Stimulated activated CD8-positive, alpha-beta memory T cell treated with anti-CD3 and anti-CD28 coated beads, Interleukin-4, amount 100 ng/mL, for 1 hour (primary cell): ENCODE results near the gene CDK5RAP3.
A peak's percentile ranks its signal among the peaks of the same experiment; 100 is the strongest.
"Not testable (repeated sequence)": the region's sequence is repeated elsewhere in the genome, so short reads cannot be mapped to it uniquely, and the experiment has no call there.

Source experiments
- DNase-seq, 2 donors: peaks; one replicate each; pipeline ENCODE4 v3.0.0-alpha.2; 2020; ENCODE audit warnings: low read depth in 2 of 2, low spot score in 1 of 2

The CDK5RAP3 gene, protein sequence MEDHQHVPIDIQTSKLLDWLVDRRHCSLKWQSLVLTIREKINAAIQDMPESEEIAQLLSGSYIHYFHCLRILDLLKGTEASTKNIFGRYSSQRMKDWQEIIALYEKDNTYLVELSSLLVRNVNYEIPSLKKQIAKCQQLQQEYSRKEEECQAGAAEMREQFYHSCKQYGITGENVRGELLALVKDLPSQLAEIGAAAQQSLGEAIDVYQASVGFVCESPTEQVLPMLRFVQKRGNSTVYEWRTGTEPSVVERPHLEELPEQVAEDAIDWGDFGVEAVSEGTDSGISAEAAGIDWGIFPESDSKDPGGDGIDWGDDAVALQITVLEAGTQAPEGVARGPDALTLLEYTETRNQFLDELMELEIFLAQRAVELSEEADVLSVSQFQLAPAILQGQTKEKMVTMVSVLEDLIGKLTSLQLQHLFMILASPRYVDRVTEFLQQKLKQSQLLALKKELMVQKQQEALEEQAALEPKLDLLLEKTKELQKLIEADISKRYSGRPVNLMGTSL

DNA sequence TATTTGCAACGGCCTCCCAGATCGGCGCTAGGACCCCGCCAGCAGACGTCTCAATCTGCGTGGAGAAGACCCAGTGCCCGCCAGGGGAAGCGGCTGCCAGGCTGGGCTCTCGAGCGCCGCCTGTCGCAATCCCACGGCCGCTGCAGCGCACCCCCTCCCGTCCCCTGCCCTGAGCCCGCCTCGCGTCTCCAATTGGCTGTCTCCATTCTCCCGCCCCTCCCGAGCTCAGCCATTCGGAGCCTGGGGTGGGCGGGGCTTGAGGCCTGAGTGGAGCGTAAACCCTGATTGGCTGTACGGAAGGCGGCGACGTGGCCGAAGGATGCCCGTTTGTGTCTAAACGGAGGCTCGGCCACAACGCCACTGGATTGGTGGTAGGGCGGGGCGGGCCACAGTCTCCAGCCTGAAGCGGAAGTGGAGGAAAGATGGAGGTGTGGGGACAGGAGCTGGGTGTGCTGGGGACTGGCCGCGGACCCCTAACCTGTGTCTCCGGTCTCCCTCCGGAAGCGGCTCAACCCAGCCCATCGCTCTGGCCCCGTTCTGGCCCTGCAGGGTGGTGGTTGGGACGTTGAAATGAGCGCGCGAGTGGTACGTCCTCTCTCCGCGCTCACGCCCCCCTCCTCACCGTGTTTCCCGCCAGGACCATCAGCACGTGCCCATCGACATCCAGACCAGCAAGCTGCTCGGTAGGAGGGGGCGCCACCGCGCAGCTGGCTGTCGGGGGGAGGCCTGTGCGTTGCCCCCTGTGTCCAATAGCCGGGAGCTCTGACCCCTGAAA is at the start of gene CDK5RAP3:
TSS of gene CDK5RAP3 (plus strand) at position 389 of the 775 bp plus-strand sequence. CDS start at position 423, 34 bp downstream.
- DNase-seq, result peak; percentile 96 to 98

DNA sequence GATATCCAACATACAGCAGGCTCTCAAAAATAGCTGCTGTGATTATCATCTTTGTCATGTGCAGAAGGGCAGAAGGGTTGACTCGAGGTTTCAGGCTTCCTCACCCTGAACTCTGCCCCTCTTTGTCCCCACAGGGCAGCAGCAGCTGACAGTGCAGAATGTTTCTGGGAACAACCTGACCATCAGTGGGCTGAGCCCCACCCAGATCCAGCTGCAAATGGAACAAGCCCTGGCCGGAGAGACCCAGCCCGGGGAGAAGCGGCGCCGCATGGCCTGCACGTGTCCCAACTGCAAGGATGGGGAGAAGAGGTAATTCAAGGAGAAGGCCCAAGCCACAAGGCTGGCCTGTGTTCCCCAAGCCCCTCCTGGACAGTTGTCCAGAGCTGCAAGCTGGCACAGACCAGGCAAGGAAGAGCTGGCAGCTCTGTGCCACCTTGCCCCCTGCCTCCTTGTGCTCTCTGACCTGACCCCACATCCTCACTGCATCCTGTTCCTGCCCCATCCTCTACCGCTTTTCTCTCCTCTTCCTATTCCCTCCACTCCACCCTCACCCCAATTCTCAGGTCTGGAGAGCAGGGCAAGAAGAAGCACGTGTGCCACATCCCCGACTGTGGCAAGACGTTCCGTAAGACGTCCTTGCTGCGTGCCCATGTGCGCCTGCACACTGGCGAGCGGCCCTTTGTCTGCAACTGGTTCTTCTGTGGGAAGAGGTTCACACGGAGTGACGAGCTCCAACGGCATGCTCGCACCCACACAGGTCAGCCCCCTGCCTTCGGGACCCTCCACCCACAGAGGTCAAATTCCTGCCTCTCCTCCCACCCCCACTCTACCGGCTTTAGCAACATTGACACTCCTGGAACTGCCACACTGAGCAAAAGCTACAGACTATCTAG is 45.9 kb upstream of the CDK5RAP3 start:
- no peak for DNase-seq

DNA sequence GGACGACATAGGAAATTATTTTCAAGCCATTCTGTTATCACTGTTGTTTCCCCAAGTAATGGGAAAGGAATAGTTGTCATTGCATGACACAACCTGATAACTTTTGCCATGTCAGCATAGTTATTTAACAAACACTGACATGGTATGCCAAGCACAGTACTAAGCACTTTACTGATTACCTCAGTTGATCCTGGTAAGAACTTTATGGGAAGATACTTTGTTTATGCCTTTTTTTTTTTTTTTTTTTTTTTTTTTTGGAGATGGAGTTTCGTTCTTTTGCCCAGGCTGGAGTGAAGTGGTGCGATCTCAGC is 45.3 kb upstream of the CDK5RAP3 start:
- no peak for DNase-seq

DNA sequence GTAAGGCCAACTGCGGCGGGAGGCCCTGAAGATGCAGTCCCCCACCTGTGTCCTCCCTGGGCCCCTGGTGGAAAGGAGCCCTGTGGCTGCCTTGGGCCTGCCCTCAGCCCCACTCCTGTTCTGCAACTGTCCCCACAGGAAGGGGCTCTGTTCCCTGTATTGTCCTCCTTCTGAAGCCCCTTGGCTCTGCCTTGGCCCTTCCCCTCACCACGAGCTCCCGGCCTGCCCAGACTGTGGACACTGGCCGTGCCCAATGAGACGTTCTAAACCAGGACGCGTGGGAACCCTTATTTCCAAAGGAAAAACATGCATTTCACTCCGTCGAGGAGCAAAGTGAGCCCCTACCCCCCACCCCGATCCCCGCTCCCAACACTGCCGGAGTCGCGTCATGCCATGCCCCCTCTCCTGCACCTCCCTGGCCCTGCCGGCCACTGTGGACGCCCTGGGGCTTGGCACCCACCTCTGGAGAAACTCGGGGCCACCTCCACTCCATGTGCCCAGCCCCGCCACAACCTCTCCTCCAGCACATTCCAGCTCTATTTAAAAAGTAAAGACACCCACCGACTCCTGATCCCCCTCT is 43.0 kb upstream of the CDK5RAP3 start:
- no peak for DNase-seq

DNA sequence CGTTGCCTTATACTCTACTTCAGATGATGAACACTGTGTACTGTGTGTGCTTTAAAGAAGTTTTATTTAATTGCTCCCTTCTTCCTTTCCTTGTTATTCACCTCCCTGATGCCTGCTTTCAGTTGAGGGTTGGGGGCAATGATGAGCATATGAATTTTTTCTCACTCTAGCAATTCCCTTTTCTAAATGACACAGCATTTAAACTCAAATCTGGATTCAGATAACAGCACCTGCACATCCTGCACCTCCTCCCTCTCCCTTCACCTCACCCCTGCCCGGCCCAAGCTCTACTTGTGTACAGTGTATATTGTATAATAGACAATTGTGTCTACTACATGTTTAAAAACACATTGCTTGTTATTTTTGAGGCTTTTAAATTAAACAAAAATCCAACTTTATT is 42.5 kb upstream of the CDK5RAP3 start:
- no peak for DNase-seq

DNA sequence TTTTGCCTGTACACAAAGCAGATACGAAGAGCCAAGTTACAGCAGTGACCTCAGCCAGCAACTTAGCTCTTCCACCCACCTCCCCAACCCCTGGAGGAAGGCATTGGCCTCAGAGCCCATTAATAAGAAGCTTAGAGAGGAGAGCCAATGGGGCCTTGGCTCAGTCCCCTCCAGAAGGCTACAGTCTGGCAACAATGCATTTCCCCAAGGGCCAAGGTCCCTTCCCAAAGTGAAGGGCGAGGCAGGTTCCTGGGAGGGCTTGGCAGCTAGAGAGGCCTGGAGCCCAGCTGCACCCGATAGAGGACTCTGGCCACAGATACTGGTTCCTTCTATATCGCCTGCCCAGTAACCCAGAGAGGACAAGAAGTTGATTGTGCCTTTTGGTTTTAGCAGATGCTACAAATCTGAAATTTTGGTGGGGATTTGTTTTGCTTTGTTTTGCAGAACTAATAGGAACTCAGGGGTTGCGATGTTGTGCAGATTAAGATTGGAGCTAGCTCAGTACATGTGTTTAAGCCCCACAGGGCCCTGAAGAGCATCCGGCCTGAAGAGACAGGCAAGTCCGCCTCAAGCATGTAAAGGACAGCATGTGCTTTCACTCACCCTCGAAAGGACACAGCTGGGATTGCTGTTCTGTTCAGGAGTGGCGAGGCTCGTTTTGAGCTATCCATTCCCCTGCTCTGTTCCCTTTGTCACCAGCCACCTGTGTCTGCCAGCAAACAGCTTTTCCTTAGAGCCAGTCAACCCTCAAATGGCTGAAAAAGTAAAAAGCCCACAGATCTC is 41.5 kb upstream of the CDK5RAP3 start:
- DNase-seq, result no peak

DNA sequence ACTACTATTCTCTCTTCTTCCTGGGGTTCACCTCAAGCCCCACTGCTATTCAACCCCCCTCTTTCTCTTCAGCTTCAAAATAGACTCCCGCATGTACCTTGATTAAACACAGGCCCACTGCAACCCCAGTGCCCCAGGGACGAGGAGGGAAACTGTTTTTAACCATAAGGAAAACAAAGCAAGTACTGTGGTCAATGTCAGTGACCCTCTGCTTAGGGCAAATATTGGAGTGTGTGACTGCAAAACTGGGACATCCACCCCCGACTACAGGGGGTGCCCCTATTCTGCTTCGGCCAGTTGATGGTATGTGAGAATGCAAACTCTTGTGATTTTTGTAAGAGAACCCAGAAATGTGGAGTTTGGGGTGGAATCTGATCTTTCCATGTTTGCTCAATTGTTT is 39.1 kb upstream of the CDK5RAP3 start:
- no peak for DNase-seq

DNA sequence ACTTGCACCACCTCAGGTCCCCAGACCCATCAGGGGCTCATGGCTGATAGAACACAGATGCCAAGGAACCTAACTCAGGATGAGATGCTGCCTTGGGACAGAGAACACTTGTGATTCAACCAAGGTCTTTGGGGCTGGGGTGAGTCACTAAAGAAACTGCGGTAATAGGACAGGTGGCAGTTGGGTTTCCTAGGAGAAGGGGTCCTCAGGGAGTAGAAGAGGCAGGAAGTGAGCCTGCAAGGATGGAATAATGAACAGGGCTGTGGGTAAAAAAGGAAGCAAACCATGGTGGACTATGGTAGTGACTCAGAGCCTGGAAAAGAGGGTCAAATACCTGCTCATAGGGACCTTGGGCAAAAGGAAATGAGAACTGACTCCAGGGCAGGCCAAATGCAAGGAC is 36.1 kb upstream of the CDK5RAP3 start:
- DNase-seq, result no peak

DNA sequence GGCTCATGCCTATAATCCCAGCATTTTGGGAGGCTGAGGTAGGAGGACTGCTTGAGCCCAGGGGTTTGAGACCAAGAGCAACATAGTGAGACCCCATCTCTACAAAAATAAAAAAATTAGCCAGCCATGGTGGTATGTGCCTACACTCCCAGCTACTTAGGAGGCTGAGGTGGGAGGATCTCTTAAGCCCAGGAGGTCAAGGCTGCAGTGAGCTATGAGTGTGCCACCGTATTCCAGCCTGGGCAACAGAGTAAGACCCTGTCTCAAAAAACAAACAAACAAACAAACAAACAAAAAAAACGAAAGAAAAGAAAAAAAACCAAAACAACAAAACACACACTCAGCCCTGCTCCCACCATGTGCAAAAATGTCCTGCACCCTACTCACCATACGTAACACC is 35.4 kb upstream of the CDK5RAP3 start:
- DNase-seq, result not testable (repeated sequence)

DNA sequence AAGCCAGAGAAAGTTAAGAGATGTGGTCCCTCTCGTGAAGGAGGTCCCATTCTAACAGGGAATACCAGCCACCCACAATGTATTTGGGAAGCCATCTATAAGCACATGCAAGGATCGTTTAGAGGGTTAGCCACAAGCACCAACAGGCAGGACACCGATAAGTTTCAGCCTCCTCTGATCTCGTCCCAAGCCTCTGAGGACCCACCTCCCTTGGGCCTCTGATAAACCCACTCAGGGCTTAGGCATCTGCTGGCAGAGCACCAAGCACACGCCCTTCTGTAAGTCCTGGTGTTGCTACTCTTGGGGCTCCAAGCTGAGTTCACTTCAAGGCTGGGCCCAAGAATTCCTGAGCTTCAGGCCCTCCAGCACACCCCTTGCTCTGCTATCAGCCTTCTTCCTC is 35.0 kb upstream of the CDK5RAP3 start:
- DNase-seq, result no peak

DNA sequence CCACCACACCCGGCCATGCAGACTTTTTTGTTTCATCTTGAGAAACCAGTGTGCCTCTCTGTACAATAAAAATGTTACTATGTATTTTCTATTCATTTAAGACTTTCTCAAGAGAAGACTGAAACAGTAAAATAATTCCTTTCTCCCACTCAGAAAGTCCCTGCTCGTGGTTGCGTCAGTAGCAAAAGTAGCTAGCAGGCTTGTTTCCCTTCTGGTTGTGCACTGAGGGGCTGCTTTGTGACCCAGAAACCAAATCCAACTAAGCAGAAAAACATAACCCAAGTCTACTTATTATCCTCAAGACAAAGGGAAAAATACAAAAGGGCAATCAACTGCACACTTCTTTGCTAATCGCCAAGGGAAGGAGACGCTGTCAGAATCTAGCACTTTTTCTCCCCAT is 33.0 kb upstream of the CDK5RAP3 start:
- no peak for DNase-seq

DNA sequence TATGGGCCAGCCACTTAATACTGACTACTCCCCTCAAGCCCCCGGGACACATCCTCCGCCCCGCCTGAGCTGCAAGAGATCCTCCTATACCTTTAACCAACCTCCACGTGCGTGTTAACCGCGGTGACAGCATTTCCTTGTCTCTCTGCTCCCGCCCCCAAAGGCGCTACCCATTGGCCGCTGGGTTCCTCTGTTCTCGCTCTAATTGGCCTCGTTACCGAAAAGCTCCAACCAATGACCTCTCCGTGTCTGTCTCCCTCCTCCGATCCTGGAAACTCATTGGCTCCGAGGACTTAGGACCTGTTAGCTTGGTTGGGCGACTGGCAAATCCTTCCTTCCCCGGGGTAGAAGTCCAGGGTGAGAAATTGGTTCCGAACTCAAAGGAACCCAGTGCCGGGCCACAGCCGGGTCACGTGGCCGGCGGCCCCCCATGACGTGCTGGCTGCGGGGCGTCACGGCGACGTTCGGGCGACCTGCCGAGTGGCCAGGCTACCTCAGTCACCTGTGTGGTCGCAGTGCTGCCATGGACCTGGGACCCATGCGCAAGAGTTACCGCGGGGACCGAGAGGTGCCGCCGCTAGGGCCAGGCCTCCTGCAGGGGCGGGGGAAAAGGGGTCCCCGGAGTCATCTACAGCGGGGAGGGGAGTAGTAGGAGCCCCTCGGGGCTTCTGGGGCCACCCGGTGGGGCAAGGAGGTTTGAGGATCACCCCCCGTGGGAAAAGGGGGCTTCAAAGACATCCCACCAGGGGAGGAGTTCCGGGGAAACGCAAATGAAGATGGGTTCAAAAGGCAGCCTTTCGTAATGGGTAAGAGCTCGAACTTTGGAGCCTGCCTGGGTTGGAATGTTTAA is 29.4 kb upstream of the CDK5RAP3 start, which contains the start of gene PNPO:
TSS of gene PNPO (plus strand) at position 326 of the 850 bp plus-strand sequence. CDS start at position 431, 105 bp downstream.
- DNase-seq, result peak; percentile 65 to 86

DNA sequence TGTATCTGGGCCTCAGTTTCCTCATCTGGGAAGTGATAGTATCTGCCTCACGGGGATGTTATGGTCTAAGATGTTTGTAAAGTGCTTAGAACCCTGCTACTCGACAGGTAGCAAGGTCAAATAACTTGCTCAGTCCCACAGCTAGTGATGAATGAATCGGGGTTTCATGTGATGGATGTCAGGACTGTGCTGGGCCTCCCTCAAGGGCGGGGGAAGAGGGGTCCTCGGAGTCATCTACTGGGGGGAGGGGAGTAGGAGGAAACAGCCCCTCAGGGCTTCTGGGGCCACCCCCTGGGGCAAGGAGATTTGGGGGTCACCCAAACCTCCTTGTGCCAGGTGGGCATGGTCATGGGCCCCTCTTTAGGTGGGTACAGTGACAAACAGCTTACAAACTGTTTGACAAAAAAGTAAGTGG is 28.8 kb upstream of the CDK5RAP3 start:
- DNase-seq, result no peak

DNA sequence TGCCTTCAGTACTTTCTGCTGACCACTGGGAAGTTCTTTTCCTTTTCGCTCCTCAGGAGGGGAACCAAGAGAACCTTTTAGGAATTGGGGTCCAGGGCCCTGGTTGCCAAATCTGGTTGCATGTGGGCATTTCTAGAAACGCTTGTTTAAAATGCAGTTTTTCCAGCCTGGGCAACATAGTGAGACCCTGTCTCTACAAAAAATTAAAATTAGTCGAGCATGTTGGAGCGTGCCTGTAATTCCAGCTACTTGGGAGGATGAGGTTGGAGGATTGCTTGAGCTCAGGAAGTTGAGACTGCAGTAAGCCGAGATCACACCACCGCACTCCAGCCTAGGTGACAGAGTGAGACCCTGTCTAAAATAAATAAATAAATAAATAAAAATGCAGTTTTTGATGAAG is 28.3 kb upstream of the CDK5RAP3 start:
- DNase-seq, result no peak

DNA sequence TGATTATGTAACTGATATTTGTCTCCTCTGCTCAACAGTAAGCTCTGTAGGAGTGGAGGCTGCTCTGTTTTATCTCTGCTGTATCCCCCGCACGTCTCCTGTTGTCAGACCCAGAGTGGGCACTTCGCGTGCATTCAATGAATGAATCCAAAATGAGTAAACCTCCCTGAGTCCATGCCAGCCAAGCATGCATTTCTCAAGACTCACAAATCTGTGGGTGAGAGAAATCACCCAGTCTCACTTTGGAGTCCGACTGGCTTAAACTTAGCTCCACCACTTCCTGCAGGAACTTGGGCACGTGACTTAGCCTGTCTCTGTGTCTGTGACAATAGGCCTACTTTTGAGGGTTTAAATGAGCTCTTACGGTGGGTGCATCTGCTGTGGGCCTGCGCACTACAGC is 25.8 kb upstream of the CDK5RAP3 start:
- DNase-seq, result no peak

DNA sequence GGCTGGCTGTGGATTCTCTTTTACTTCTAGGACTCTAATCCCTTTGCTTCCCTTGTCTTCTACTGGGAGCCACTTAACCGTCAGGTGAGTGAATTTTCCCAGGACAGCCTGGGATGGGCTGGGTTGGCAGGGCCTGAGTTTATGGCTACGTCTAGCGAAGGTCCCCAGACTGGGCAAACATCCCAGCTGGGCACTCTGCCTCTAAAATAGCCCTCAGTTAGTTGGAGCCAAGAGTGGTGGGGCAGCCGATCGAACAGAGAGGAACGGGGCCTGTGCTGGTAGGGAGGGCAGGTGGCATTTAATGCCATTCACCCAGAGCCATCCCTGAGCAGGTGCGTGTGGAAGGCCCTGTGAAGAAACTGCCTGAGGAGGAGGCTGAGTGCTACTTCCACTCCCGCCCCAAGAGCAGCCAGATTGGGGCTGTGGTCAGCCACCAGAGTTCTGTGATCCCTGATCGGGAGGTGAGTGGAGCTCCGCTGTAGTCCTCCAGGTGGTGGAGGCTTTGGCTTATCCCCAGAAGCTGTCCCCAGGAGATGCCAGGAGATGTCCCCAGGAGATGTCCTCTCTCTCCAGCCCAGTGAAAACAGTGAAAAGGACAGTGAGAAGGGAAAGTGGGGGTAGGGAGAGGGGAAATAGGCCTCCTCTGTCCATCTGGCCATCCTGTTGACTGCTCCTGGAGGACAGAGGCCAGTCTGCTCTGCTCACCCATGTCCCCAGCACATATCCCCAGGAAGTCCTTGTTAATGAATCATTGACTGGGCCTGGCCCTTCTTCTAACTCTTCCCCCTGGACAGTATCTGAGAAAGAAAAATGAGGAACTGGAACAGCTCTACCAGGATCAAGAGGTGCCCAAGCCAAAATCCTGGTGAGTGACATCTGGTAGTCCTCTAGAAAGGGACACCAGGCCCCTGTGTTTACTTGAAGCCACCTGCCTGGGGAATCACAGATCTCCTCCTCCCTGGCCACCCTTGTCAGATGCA is 25.1 kb upstream of the CDK5RAP3 start:
- DNase-seq, result no peak

DNA sequence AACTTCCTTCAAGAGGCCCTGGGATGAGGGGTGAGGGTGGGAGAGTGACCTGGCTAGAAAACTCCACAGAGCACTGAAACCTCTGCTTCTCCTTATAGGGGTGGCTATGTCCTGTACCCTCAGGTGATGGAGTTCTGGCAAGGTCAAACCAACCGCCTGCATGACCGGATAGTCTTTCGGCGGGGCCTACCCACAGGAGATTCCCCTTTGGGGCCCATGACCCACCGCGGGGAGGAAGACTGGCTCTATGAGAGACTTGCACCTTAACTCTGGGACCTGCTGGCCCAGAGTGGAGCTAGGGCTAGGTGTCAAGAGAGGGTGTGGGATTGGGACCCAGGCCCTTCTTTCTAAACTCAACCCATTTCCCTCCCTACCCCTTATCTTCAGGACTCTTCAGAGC is 24.4 kb upstream of the CDK5RAP3 start:
- DNase-seq, result no peak

DNA sequence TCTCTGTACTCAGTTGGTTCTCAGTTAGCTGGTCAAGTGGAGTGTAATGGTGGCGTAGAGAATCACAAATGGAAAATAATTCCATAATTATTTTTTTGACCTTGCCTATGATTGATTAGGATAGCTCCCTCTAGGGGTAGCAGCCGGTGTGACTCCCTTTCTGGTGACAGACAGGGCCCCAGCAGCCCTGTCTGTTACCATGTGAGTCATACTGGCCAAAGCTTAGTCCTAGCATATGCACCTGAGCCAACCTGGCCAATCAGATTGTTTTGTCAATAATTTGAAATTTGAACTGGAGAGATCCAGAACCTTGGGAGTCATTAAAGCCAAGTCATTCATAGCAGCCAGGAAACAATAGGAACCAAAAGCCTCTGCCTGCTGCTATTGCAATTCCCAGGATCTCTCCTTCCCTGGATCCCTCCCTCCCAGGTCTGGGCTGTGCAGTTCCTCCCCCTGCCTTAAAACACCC is 23.9 kb upstream of the CDK5RAP3 start:
- peak; percentile 33 to 48 for DNase-seq
